ENCODE data around the gene SLC25A19.

Gene SLC25A19

GRCh38 chr17:75232786-75233185 lies 56.4 kb downstream of the SLC25A19 start:
- no peak for ATAC-seq
- TF ChIP-seq, protein P1, sequence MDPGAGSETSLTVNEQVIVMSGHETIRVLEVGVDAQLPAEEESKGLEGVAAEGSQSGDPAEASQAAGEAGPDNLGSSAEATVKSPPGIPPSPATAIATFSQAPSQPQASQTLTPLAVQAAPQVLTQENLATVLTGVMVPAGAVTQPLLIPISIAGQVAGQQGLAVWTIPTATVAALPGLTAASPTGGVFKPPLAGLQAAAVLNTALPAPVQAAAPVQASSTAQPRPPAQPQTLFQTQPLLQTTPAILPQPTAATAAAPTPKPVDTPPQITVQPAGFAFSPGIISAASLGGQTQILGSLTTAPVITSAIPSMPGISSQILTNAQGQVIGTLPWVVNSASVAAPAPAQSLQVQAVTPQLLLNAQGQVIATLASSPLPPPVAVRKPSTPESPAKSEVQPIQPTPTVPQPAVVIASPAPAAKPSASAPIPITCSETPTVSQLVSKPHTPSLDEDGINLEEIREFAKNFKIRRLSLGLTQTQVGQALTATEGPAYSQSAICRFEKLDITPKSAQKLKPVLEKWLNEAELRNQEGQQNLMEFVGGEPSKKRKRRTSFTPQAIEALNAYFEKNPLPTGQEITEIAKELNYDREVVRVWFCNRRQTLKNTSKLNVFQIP (CRISPR knock-in tag; IDR thresholded peaks at IDR 0.05; ENCODE audit: borderline replicate concordance, low read depth): no peak
- TF ChIP-seq TCF4 (CRISPR knock-in tag; IDR thresholded peaks at IDR 0.05; ENCODE audit: borderline replicate concordance) (no peak), ISL1 (CRISPR knock-in tag; IDR thresholded peaks at IDR 0.05) (no peak), CSDC2 (CRISPR knock-in tag; IDR thresholded peaks at IDR 0.05) (no peak), ZNF70 (CRISPR knock-in tag; IDR thresholded peaks at IDR 0.05) (no peak), GLIS3 (CRISPR knock-in tag; IDR thresholded peaks at IDR 0.05) (no peak), ZNF565 (CRISPR knock-in tag; conservative IDR thresholded peaks at IDR 0.05; ENCODE audit: low read depth) (no peak), BACH2 (CRISPR knock-in tag; IDR thresholded peaks at IDR 0.05; ENCODE audit: borderline replicate concordance) (no peak)

- TF ChIP-seq CSRNP3 (CRISPR knock-in tag; IDR thresholded peaks at IDR 0.05): no peak
- no peak for TF ChIP-seq GLIS3 (CRISPR knock-in tag; IDR thresholded peaks at IDR 0.05)
- no peak for TF ChIP-seq RARB (CRISPR knock-in tag; IDR thresholded peaks at IDR 0.05)
- no peak for TF ChIP-seq ZC3H10 (CRISPR knock-in tag; IDR thresholded peaks at IDR 0.05)
- no peak for TF ChIP-seq ESRRG (CRISPR knock-in tag; IDR thresholded peaks at IDR 0.05)
- no peak for TF ChIP-seq ISL1 (CRISPR knock-in tag; IDR thresholded peaks at IDR 0.05)
- no peak for TF ChIP-seq ARNTL (CRISPR knock-in tag; IDR thresholded peaks at IDR 0.05; ENCODE audit: borderline replicate concordance, low read depth)
- TF ChIP-seq TCF4 (CRISPR knock-in tag; IDR thresholded peaks at IDR 0.05; ENCODE audit: borderline replicate concordance): no peak
- no peak for TF ChIP-seq ZNF70 (CRISPR knock-in tag; IDR thresholded peaks at IDR 0.05)
- TF ChIP-seq ZFP3 (CRISPR knock-in tag; IDR thresholded peaks at IDR 0.05): no peak
- no peak for TF ChIP-seq PATZ1 (CRISPR knock-in tag; IDR thresholded peaks at IDR 0.05; ENCODE audit: borderline replicate concordance)
- TF ChIP-seq ZFP30 (CRISPR knock-in tag; IDR thresholded peaks at IDR 0.05): no peak
- TF ChIP-seq PPARA (CRISPR knock-in tag; IDR thresholded peaks at IDR 0.05; ENCODE audit: borderline replicate concordance): no peak
- TF ChIP-seq ZNF565 (CRISPR knock-in tag; conservative IDR thresholded peaks at IDR 0.05; ENCODE audit: low read depth): no peak
- no peak for TF ChIP-seq SNAI2 (CRISPR knock-in tag; IDR thresholded peaks at IDR 0.05)
- no peak for ATAC-seq
Measured at GRCh38 chr17:75231741-75232464, 57.3 kb downstream of the SLC25A19 start.

- TF ChIP-seq ARNTL (CRISPR knock-in tag; IDR thresholded peaks at IDR 0.05; ENCODE audit: borderline replicate concordance, low read depth) (no peak), ZC3H10 (CRISPR knock-in tag; IDR thresholded peaks at IDR 0.05) (no peak), CREB5 (CRISPR knock-in tag; IDR thresholded peaks at IDR 0.05; ENCODE audit: low read depth) (no peak), ESRRG (CRISPR knock-in tag; IDR thresholded peaks at IDR 0.05) (no peak), OSR1 (CRISPR knock-in tag; IDR thresholded peaks at IDR 0.05) (no peak), CSDC2 (CRISPR knock-in tag; IDR thresholded peaks at IDR 0.05) (no peak), ZFP3 (CRISPR knock-in tag; IDR thresholded peaks at IDR 0.05) (no peak), CSRNP3 (CRISPR knock-in tag; IDR thresholded peaks at IDR 0.05) (no peak), RARB (CRISPR knock-in tag; IDR thresholded peaks at IDR 0.05) (no peak), BACH2 (CRISPR knock-in tag; IDR thresholded peaks at IDR 0.05; ENCODE audit: borderline replicate concordance) (no peak), PPARA (CRISPR knock-in tag; IDR thresholded peaks at IDR 0.05; ENCODE audit: borderline replicate concordance) (no peak), ZFP30 (CRISPR knock-in tag; IDR thresholded peaks at IDR 0.05) (no peak)
- ATAC-seq: no peak
Measured at GRCh38 chr17:75231071-75231470, 58.2 kb downstream of the SLC25A19 start.

Measured in SK-N-SH treated with all-trans-retinoic acid at 6 μM for 48 hours (cell line).